SK-N-SH treated with all-trans-retinoic acid at 6 μM for 48 hours (cell line): ENCODE measurements around the gene KRTAP10-3.

ENCODE experiments used
- ARNTL ChIP-seq: fragments of 450-650 bp; formaldehyde crosslinking; IDR thresholded peaks from 2 replicates; pipeline ENCODE4 v1.5.0; 2020; ENCODE audit warnings: low read depth, mild to moderate bottlenecking, moderate library complexity, borderline replicate concordance
- CSDC2 ChIP-seq: fragments of 250-450 bp; sonication (Bioruptor Pico); IDR thresholded peaks from 2 replicates; pipeline ENCODE4 v1.5.0; 2020; ENCODE audit warnings: mild to moderate bottlenecking, moderate library complexity
- GLIS3 ChIP-seq: fragments of 250-450 bp; sonication (Bioruptor Pico); IDR thresholded peaks from 2 replicates; pipeline ENCODE4 v1.5.0; 2020; ENCODE audit warnings: mild to moderate bottlenecking, moderate library complexity
- ISL1 ChIP-seq: fragments of 250-450 bp; sonication (Bioruptor Pico); IDR thresholded peaks from 2 replicates; pipeline ENCODE4 v2.1.2; 2022; ENCODE audit warnings: mild to moderate bottlenecking, moderate library complexity
- OSR1 ChIP-seq: fragments of 250-450 bp; sonication (Bioruptor Pico); IDR thresholded peaks from 2 replicates; pipeline ENCODE4 v1.8.0; 2022; ENCODE audit warnings: moderate library complexity, mild to moderate bottlenecking, inconsistent platforms
- SNAI2 ChIP-seq: fragments of 250-450 bp; sonication (Bioruptor Pico); IDR thresholded peaks from 2 replicates; pipeline ENCODE4 v1.5.0; 2020; ENCODE audit warnings: mild to moderate bottlenecking, moderate library complexity
- TOX ChIP-seq: fragments of 250-450 bp; sonication (Bioruptor Pico); IDR thresholded peaks from 2 replicates; pipeline ENCODE4 v1.8.0; 2021; ENCODE audit warnings: mild to moderate bottlenecking, moderate library complexity, borderline replicate concordance
- TSHZ2 ChIP-seq: fragments of 250-450 bp; sonication (Bioruptor Pico); IDR thresholded peaks from 2 replicates; pipeline ENCODE4 v1.5.0; 2020; ENCODE audit warnings: mild to moderate bottlenecking, moderate library complexity
- ZFP3 ChIP-seq: fragments of 250-450 bp; sonication (Bioruptor Pico); IDR thresholded peaks from 2 replicates; pipeline ENCODE4 v1.5.0; 2020; ENCODE audit warnings: mild to moderate bottlenecking, moderate library complexity
- ZFP30 ChIP-seq: fragments of 450-650 bp; formaldehyde crosslinking; IDR thresholded peaks from 2 replicates; pipeline ENCODE4 v1.5.0; 2022; ENCODE audit warnings: mild to moderate bottlenecking, moderate library complexity
- TF ChIP-seq, protein P1 (sequence below): fragments of 250-450 bp; sonication (Bioruptor Pico); IDR thresholded peaks from 2 replicates; pipeline ENCODE4 v1.8.0; 2020; ENCODE audit warnings: mild to moderate bottlenecking, moderate library complexity, borderline replicate concordance
- TF ChIP-seq, protein P2 (sequence below): fragments of 250-450 bp; sonication (Bioruptor Pico); IDR thresholded peaks from 2 replicates; pipeline ENCODE4 v1.5.1; 2021; ENCODE audit warnings: mild to moderate bottlenecking, moderate library complexity

- TF ChIP-seq ZFP30 (CRISPR knock-in tag) (no peak), SNAI2 (CRISPR knock-in tag) (no peak), TSHZ2 (CRISPR knock-in tag) (no peak), TOX (no peak), ISL1 (CRISPR knock-in tag) (no peak), ARNTL (CRISPR knock-in tag) (no peak), CSDC2 (CRISPR knock-in tag) (no peak), OSR1 (CRISPR knock-in tag) (no peak), GLIS3 (no peak), ZFP3 (CRISPR knock-in tag) (no peak)
- TF ChIP-seq, protein P1, sequence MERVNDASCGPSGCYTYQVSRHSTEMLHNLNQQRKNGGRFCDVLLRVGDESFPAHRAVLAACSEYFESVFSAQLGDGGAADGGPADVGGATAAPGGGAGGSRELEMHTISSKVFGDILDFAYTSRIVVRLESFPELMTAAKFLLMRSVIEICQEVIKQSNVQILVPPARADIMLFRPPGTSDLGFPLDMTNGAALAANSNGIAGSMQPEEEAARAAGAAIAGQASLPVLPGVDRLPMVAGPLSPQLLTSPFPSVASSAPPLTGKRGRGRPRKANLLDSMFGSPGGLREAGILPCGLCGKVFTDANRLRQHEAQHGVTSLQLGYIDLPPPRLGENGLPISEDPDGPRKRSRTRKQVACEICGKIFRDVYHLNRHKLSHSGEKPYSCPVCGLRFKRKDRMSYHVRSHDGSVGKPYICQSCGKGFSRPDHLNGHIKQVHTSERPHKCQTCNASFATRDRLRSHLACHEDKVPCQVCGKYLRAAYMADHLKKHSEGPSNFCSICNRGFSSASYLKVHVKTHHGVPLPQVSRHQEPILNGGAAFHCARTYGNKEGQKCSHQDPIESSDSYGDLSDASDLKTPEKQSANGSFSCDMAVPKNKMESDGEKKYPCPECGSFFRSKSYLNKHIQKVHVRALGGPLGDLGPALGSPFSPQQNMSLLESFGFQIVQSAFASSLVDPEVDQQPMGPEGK = no peak
- TF ChIP-seq, protein P2, sequence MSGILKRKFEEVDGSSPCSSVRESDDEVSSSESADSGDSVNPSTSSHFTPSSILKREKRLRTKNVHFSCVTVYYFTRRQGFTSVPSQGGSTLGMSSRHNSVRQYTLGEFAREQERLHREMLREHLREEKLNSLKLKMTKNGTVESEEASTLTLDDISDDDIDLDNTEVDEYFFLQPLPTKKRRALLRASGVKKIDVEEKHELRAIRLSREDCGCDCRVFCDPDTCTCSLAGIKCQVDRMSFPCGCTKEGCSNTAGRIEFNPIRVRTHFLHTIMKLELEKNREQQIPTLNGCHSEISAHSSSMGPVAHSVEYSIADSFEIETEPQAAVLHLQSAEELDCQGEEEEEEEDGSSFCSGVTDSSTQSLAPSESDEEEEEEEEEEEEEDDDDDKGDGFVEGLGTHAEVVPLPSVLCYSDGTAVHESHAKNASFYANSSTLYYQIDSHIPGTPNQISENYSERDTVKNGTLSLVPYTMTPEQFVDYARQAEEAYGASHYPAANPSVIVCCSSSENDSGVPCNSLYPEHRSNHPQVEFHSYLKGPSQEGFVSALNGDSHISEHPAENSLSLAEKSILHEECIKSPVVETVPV = no peak
Observed at GRCh38 chr21:44535963-44536362, 22.6 kb downstream of the KRTAP10-3 start.
